Body of pancreas (tissue), 4 donors: ENCODE measurements around the gene FGF3. TPM values are rescaled to one million over a fixed set of nuclear protein-coding genes. Genes with fewer than 3 reads are reported as not detected.

Source experiments
- ATAC-seq: fragments of 150-250 bp; one replicate; pipeline ENCODE4 v1.9.1; 2016
- DNase-seq, 4 donors: peaks; one replicate each; pipeline ENCODE4 v3.0.0-alpha.2; 2019
- H3K27ac ChIP-seq, 4 donors: fragments of 200-600 bp; sonication (generic); 1 replicate in 3 of 4; 2 replicates in 1 of 4; pipeline versions ENCODE4 v1.5.1 to v1.6.1; 2016 to 2019; ENCODE audit warnings: mild to moderate bottlenecking in 1 of 4, mixed read lengths in 1 of 4, moderate library complexity in 1 of 4
- H3K27me3 ChIP-seq, 2 donors: fragments of 200-600 bp; sonication (generic); one replicate each; pipeline ENCODE4 v1.6.0; 2016; ENCODE audit warnings: mild to moderate bottlenecking in 1 of 2
- H3K36me3 ChIP-seq, 2 donors: fragments of 200-600 bp; sonication (generic); replicated peaks in 1 of 2; 2 replicates each; pipeline ENCODE4 v1.5.1; 2016; ENCODE audit warnings: low read depth in 2 of 2; ENCODE audit not compliant: insufficient read depth in 1 of 2
- H3K4me1 ChIP-seq: fragments of 200-600 bp; sonication (generic); one replicate; pipeline ENCODE4 v1.6.0; 2016
- H3K4me3 ChIP-seq, 2 donors: fragments of 200-600 bp; sonication (generic); 1 replicate in 1 of 2; 2 replicates in 1 of 2; pipeline ENCODE4 v1.5.1; 2016 to 2019
- H3K9me3 ChIP-seq, 3 donors: fragments of 200-600 bp; sonication (generic); 1 replicate in 2 of 3; 2 replicates in 1 of 3; pipeline ENCODE4 v1.5.1; 2016
- POLR2A ChIP-seq, 3 donors: fragments of 450-650 bp; IDR thresholded peaks; one replicate each; pipeline ENCODE4 v1.6.1; 2016; ENCODE audit warnings: antibody characterized with exemption in 3 of 3, mild to moderate bottlenecking in 2 of 3
- WGBS, 2 donors: methylation state at CpG; one replicate each; pipeline ENCODE4 v1.1.5; 2017; 5-methylcytosine and 5-hydroxymethylcytosine counted together
- intact Hi-C: fragments of 100-400 bp; cut with DNase I; formaldehyde crosslinking; loops from one replicate; pipeline ENCODE4 v1.15.1; 2023
- total RNA-seq, 2 donors: library from RNA; depleted of rRNA; stranded (reverse); fragments of >200 nt; gene quantifications; one replicate each; pipeline ENCODE4 v1.1.0, GENCODE V29; 2016
- TF ChIP-seq, protein P1 (sequence below), 7 experiments: fragments of 450-650 bp in 4 of 7; fragments of 200-600 bp in 3 of 7; sonication (generic) in 3 of 7; IDR thresholded peaks; one replicate each; pipeline ENCODE4 v1.5.1; 2016 to 2019; ENCODE audit warnings: antibody characterized with exemption in 7 of 7

FGF3 gene
- total RNA-seq, 2 donors from 2014 or later = not detected

GRCh38 chr11:69860244-69860643, 41.0 kb upstream of the FGF3 start:
- ATAC-seq (no peak), DNase-seq (no peak)
- Histone ChIP-seq H3K4me3 (no peak overlapping the region), H3K27me3 (no peaks in the 10 kb centered on the region), H3K36me3 (no peaks in the 10 kb centered on the region), H3K27ac (no peak overlapping the region), H3K4me1 (no peaks in the 10 kb centered on the region), H3K9me3 (no peaks in the 10 kb centered on the region)
- TF ChIP-seq POLR2A (IDR thresholded peaks at IDR 0.05) = no peak
- TF ChIP-seq, protein P1, sequence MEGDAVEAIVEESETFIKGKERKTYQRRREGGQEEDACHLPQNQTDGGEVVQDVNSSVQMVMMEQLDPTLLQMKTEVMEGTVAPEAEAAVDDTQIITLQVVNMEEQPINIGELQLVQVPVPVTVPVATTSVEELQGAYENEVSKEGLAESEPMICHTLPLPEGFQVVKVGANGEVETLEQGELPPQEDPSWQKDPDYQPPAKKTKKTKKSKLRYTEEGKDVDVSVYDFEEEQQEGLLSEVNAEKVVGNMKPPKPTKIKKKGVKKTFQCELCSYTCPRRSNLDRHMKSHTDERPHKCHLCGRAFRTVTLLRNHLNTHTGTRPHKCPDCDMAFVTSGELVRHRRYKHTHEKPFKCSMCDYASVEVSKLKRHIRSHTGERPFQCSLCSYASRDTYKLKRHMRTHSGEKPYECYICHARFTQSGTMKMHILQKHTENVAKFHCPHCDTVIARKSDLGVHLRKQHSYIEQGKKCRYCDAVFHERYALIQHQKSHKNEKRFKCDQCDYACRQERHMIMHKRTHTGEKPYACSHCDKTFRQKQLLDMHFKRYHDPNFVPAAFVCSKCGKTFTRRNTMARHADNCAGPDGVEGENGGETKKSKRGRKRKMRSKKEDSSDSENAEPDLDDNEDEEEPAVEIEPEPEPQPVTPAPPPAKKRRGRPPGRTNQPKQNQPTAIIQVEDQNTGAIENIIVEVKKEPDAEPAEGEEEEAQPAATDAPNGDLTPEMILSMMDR (IDR thresholded peaks at IDR 0.05) = no peak
- intact Hi-C loops = no loop called here
- 57 to 65% methylated on average over 5 of the region's 5 CpGs for WGBS, 2 donors

DNA sequence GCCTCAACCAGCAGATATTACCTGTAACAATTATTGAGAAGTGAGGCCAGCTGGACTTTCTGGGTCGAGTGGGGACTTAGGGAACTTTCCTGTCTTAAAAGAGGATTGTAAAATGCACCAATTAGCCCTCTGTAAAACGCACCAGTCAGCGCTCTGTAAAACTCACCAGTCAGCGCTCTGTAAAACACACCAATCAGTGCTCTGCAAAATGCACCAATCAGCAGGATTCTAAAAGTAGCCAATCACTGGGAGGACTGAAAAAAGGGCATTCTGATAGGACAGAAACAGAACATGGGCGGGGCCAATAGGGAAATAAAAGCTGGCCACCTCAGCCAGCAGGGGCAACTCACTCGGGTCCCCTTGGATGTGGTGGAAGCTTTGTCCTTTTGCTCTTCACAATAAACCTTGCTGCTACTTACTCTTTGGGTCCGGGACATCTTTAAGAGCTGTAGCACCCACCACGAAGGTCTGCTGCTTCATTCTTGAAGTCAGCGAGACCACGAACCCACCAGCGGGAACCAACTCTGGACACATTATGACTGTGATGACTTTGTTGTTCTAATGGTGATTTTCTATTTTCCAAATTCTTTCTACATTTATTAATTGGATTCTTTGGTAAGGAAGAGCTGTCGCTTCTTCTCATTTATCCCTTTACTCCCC, 40.2 kb upstream of the FGF3 start:
- 70 to 81% methylated on average over 12 of the region's 12 CpGs for WGBS, 2 donors
- Histone ChIP-seq H3K27me3 (no peaks in the 10 kb centered on the region), H3K36me3 (no peaks in the 10 kb centered on the region), H3K4me3 (no peak overlapping the region), H3K4me1 (no peaks in the 10 kb centered on the region), H3K27ac (no peak overlapping the region), H3K9me3 (no peaks in the 10 kb centered on the region)
- TF ChIP-seq, protein P1 (IDR thresholded peaks at IDR 0.05) = no peak
- no peak for TF ChIP-seq POLR2A (IDR thresholded peaks at IDR 0.05)
- intact Hi-C loops = no loop called here
- DNase-seq = no peak
- no peak for ATAC-seq

GRCh38 chr11:69855421-69855820, 36.2 kb upstream of the FGF3 start:
- H3K27ac ChIP-seq = no peak overlapping the region
- TF ChIP-seq, protein P1 (IDR thresholded peaks at IDR 0.05) = no peak
- TF ChIP-seq POLR2A (IDR thresholded peaks at IDR 0.05) = no peak
- 76 to 85% methylated on average over 3 of the region's 3 CpGs for WGBS, 2 donors
- no peak overlapping the region for H3K4me3 ChIP-seq
- H3K36me3 ChIP-seq = no peaks in the 10 kb centered on the region
- H3K4me1 ChIP-seq = no peaks in the 10 kb centered on the region
- peaks cover 0 to 4% (median 0%) of the 10 kb centered on the region in 3 donors for H3K9me3 ChIP-seq
- intact Hi-C loops = no loop called here
- H3K27me3 ChIP-seq = no peaks in the 10 kb centered on the region
- DNase-seq (no peak), ATAC-seq (no peak)

GRCh38 chr11:69854713-69855112, 35.5 kb upstream of the FGF3 start:
- no peak for TF ChIP-seq POLR2A (IDR thresholded peaks at IDR 0.05)
- TF ChIP-seq, protein P1 (IDR thresholded peaks at IDR 0.05) = no peak

DNA sequence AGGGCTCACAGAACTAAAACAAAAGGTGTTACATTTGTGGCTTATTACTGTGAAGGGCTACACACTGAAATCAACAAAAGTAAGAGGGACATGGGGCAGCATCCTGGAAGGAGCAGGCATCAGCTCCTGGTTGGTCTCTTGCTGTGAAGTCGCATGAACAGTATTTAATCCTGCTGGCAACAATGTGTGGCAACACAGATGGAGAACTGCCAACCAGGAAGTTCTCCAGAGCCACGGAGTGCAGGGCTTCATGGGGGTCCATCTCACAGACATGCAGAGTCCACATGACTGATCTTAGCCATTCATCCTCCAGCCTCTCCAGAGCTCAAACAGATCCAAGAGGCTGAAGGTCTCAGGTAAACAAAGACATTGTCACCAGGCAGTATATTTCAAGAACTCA, 32.8 kb upstream of the FGF3 start:
- H3K4me1 ChIP-seq = no peaks in the 10 kb centered on the region
- no peaks in the 10 kb centered on the region for H3K27me3 ChIP-seq
- no peak overlapping the region for H3K4me3 ChIP-seq
- H3K36me3 ChIP-seq = no peaks in the 10 kb centered on the region
- no peak for TF ChIP-seq POLR2A (IDR thresholded peaks at IDR 0.05)
- TF ChIP-seq, protein P1 (IDR thresholded peaks at IDR 0.05) = no peak
- ATAC-seq (no peak), DNase-seq (no peak)
- peaks cover 0 to 4% (median 0%) of the 10 kb centered on the region in 3 donors for H3K9me3 ChIP-seq
- 21 to 44% methylated on average over 1 to 2 of the region's 2 CpGs for whole genome bisulfite sequencing, 2 donors
- no peak overlapping the region for H3K27ac ChIP-seq
- intact Hi-C loops = no loop called here

More at GRCh38 chr11:69854713-69855112, 35.5 kb upstream of the FGF3 start:
- H3K27me3 ChIP-seq = no peaks in the 10 kb centered on the region
- H3K36me3 ChIP-seq = no peaks in the 10 kb centered on the region
- no peak for ATAC-seq
- H3K4me1 ChIP-seq = no peaks in the 10 kb centered on the region
- no peak for DNase-seq
- peaks cover 0 to 4% (median 0%) of the 10 kb centered on the region in 3 donors for H3K9me3 ChIP-seq
- 65 to 87% methylated on average over 2 of the region's 2 CpGs for WGBS, 2 donors
- H3K4me3 ChIP-seq = no peak overlapping the region
- no peak overlapping the region for H3K27ac ChIP-seq
- intact Hi-C loops = no loop called here
